ENCODE measurements around the gene ETNK2. TPM values are rescaled to one million over a fixed set of nuclear protein-coding genes. Genes with fewer than 3 reads are reported as not detected.

ETNK2 gene
- total and polyA plus RNA-seq, 2 of the 13 experiments (the other 11 are each of a cell fraction or from before 2014, with no cell fraction given) = 15.5 to 42.8 TPM

- TF ChIP-seq ZNF713 (CRISPR knock-in tag; IDR thresholded peaks at IDR 0.05) (no peak), ATM (IDR thresholded peaks at IDR 0.05; ENCODE audit: borderline replicate concordance) (no peak), KDM4B (CRISPR knock-in tag; IDR thresholded peaks at IDR 0.05) (no peak), ZNF331 (CRISPR knock-in tag; IDR thresholded peaks at IDR 0.05) (no peak), RBFOX2 (IDR thresholded peaks at IDR 0.05; ENCODE audit: low read depth, low read length) (no peak), ONECUT2 (CRISPR knock-in tag; IDR thresholded peaks at IDR 0.05) (peak; percentile 32; the same call in 1 of the 2 replicates), ZNF225 (CRISPR knock-in tag; IDR thresholded peaks at IDR 0.05) (no peak), ZBTB1 (CRISPR knock-in tag; IDR thresholded peaks at IDR 0.05; ENCODE audit: borderline replicate concordance) (no peak), KLF9 (CRISPR knock-in tag; IDR thresholded peaks at IDR 0.05; ENCODE audit: low read depth) (no peak), HOXA3 (CRISPR knock-in tag; IDR thresholded peaks at IDR 0.05) (no peak; the same call in 1 of the 2 replicates), ZBTB39 (CRISPR knock-in tag; IDR thresholded peaks at IDR 0.05) (no peak), NFATC3 (CRISPR knock-in tag; IDR thresholded peaks at IDR 0.05) (no peak), FOSL2 (CRISPR knock-in tag; IDR thresholded peaks at IDR 0.05) (0 out of 2 replicates have a peak, but pooled peaks have one; percentile 12), KLF11 (CRISPR knock-in tag; IDR thresholded peaks at IDR 0.05) (no peak), MEF2D (CRISPR knock-in tag; IDR thresholded peaks at IDR 0.05) (no peak), ZNF224 (CRISPR knock-in tag; IDR thresholded peaks at IDR 0.05) (no peak), ZNF615 (CRISPR knock-in tag; IDR thresholded peaks at IDR 0.05; ENCODE audit: borderline replicate concordance) (no peak), ZNF441 (CRISPR knock-in tag; IDR thresholded peaks at IDR 0.05; ENCODE audit: borderline replicate concordance) (no peak), ZBTB7A (CRISPR knock-in tag; IDR thresholded peaks at IDR 0.05) (peak; percentile 35; the same call in 1 of the 2 replicates), ZNF292 (CRISPR knock-in tag; IDR thresholded peaks at IDR 0.05; ENCODE audit: borderline replicate concordance, low read depth) (peak; percentile 21; the same call in 1 of the 2 replicates), THAP11 (CRISPR knock-in tag; IDR thresholded peaks at IDR 0.05) (0 out of 2 replicates have a peak, but pooled peaks have one; percentile 17), KDM6A (CRISPR knock-in tag; IDR thresholded peaks at IDR 0.05; ENCODE audit: low read depth) (peak; percentile 56; the same call in 1 of the 2 replicates), ZNF367 (CRISPR knock-in tag; IDR thresholded peaks at IDR 0.05; ENCODE audit: borderline replicate concordance) (no peak), ZNF816 (CRISPR knock-in tag; IDR thresholded peaks at IDR 0.05; ENCODE audit: borderline replicate concordance) (no peak), STAG1 (CRISPR knock-in tag; IDR thresholded peaks at IDR 0.05) (no peak), ZNF329 (CRISPR knock-in tag; IDR thresholded peaks at IDR 0.05; ENCODE audit: low read depth) (no peak), ZNF792 (CRISPR knock-in tag; IDR thresholded peaks at IDR 0.05) (no peak), ZNF281 (CRISPR knock-in tag; IDR thresholded peaks at IDR 0.05; ENCODE audit: borderline replicate concordance) (peak; percentile 87), ZNF644 (CRISPR knock-in tag; IDR thresholded peaks at IDR 0.05; ENCODE audit: low read depth) (no peak)
These were observed 9.5 kb downstream of the ETNK2 start (continued) for GRCh38 chr1:204142032-204142974.
